OCI-LY7 (cell line): ENCODE data around the gene SYNPO2.

Experiments
- EZH2phosphoT487 ChIP-seq: fragments of 200-600 bp; sonication (generic); IDR thresholded peaks from 2 replicates; pipeline ENCODE4 v1.6.1; 2018; ENCODE audit warnings: low read depth, borderline replicate concordance, mild to moderate bottlenecking, mixed run types, antibody characterized with exemption, low read length, moderate library complexity, mixed read lengths
- TF ChIP-seq, protein P1 (sequence below): fragments of 200-600 bp; sonication (generic); conservative IDR thresholded peaks from 2 replicates; pipeline ENCODE4 v1.5.1; 2014; ENCODE audit warnings: mild to moderate bottlenecking, antibody characterized with exemption, low read length, moderate library complexity, mixed read lengths

DNA sequence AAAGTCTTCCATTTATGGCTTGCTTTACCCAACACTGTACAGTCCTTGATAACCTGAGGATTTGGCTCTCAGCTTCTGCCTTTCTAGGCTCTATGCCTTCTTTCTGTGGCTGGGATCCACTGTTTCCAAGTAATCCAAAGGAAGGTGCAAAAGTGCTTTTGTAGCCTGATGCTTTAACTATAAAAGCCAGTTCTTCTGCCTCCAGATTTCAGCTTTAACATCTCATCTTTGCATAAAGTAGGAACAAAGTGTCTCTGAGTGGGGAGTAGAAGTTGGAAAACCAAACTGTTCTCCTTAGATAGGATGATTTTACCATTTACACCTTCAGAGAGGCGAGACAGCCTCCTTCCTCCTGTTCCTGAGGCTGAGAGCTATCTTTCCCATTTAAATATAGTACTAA, 41.7 kb upstream of the SYNPO2 start:
- TF ChIP-seq, protein P1, sequence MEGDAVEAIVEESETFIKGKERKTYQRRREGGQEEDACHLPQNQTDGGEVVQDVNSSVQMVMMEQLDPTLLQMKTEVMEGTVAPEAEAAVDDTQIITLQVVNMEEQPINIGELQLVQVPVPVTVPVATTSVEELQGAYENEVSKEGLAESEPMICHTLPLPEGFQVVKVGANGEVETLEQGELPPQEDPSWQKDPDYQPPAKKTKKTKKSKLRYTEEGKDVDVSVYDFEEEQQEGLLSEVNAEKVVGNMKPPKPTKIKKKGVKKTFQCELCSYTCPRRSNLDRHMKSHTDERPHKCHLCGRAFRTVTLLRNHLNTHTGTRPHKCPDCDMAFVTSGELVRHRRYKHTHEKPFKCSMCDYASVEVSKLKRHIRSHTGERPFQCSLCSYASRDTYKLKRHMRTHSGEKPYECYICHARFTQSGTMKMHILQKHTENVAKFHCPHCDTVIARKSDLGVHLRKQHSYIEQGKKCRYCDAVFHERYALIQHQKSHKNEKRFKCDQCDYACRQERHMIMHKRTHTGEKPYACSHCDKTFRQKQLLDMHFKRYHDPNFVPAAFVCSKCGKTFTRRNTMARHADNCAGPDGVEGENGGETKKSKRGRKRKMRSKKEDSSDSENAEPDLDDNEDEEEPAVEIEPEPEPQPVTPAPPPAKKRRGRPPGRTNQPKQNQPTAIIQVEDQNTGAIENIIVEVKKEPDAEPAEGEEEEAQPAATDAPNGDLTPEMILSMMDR = no peak
- TF ChIP-seq EZH2phosphoT487 = no peak
